H7 (cell line): Measurements from ENCODE around the gene CAVIN3. TPM values are rescaled to one million over a fixed set of nuclear protein-coding genes. Genes with fewer than 3 reads are reported as not detected.
A peak's percentile ranks its signal among the peaks of the same experiment; 100 is the strongest.

Source experiments
- DNase-seq: peaks from one replicate; pipeline ENCODE4 v3.0.0; 2012
- H3K27me3 ChIP-seq: 2 replicates; pipeline ENCODE4 v1.6.0; 2011; ENCODE audit warnings: mild to moderate bottlenecking, low read length; ENCODE audit not compliant: control insufficient read depth, insufficient read depth
- H3K36me3 ChIP-seq: replicated peaks from 2 replicates; pipeline ENCODE4 v1.5.1; 2011; ENCODE audit warnings: low read length; ENCODE audit not compliant: control insufficient read depth, insufficient read depth
- H3K4me3 ChIP-seq: 2 replicates; pipeline ENCODE4 v1.5.1; 2011; ENCODE audit warnings: low read depth, mild to moderate bottlenecking, control low read depth, low read length, moderate library complexity; ENCODE audit not compliant: insufficient read depth
- total RNA-seq: library from RNA; depleted of rRNA; stranded (reverse); fragments of >200 nt; shearing (Covaris generic); gene quantifications from 2 replicates; pipeline ENCODE4 v1.2.3, GENCODE V29; 2014; rRNA removed

CAVIN3 gene
- total RNA-seq = 93.4 and 179 TPM in 2 replicates

GRCh38 chr11:6320411-6321155 lies at the start of gene CAVIN3:
TSS of gene CAVIN3 (minus strand) at chr11:6320501. CDS start at chr11:6320476, 25 bp downstream.
- Histone ChIP-seq H3K36me3 (no peaks in the 10 kb centered on the region), H3K27me3 (no peaks in the 10 kb centered on the region), H3K4me3 (peak within 1 kb of the TSS; percentile 86)
- DNase-seq = peak; percentile 83

- H3K4me3 ChIP-seq = no peak overlapping the region
- H3K36me3 ChIP-seq = no peaks in the 10 kb centered on the region
- H3K27me3 ChIP-seq = no peaks in the 10 kb centered on the region
- no peak for DNase-seq
Measured at GRCh38 chr11:6365659-6366058, 45.4 kb upstream of the CAVIN3 start.

GRCh38 chr11:6362873-6363678 lies 42.8 kb upstream of the CAVIN3 start:
- H3K27me3 ChIP-seq = no peaks in the 10 kb centered on the region; the same call in 1 of the 2 replicates
- no peak overlapping the region for H3K4me3 ChIP-seq
- DNase-seq = peak; percentile 72
- H3K36me3 ChIP-seq = no peaks in the 10 kb centered on the region

- H3K4me3 ChIP-seq = no peak overlapping the region
- no peaks in the 10 kb centered on the region for H3K36me3 ChIP-seq
- DNase-seq = no peak
Measured at GRCh38 chr11:6362185-6362872, 42.0 kb upstream of the CAVIN3 start.

GRCh38 chr11:6360183-6360582 lies 39.9 kb upstream of the CAVIN3 start:
- no peak overlapping the region for H3K4me3 ChIP-seq
- H3K36me3 ChIP-seq = no peaks in the 10 kb centered on the region
- no peaks in the 10 kb centered on the region; the same call in 1 of the 2 replicates for H3K27me3 ChIP-seq
- DNase-seq = no peak

More at GRCh38 chr11:6362185-6362872, 42.0 kb upstream of the CAVIN3 start:
- H3K27me3 ChIP-seq = no peaks in the 10 kb centered on the region; the same call in 1 of the 2 replicates

- Histone ChIP-seq H3K36me3 (no peaks in the 10 kb centered on the region), H3K27me3 (no peaks in the 10 kb centered on the region; the same call in 1 of the 2 replicates), H3K4me3 (no peak overlapping the region)
- no peak for DNase-seq
Measured at GRCh38 chr11:6357222-6357621, 36.9 kb upstream of the CAVIN3 start.

GRCh38 chr11:6356503-6357055 lies 36.3 kb upstream of the CAVIN3 start:
- no peak overlapping the region for H3K4me3 ChIP-seq
- H3K36me3 ChIP-seq = no peaks in the 10 kb centered on the region
- H3K27me3 ChIP-seq = no peaks in the 10 kb centered on the region; the same call in 1 of the 2 replicates
- DNase-seq = no peak

GRCh38 chr11:6354651-6355485 lies 34.6 kb upstream of the CAVIN3 start:
- no peak for DNase-seq
- no peak overlapping the region for H3K4me3 ChIP-seq
- no peaks in the 10 kb centered on the region; the same call in 1 of the 2 replicates for H3K27me3 ChIP-seq
- no peaks in the 10 kb centered on the region for H3K36me3 ChIP-seq

GRCh38 chr11:6353367-6353987 lies 33.2 kb upstream of the CAVIN3 start:
- Histone ChIP-seq H3K27me3 (no peaks in the 10 kb centered on the region), H3K4me3 (no peak overlapping the region), H3K36me3 (no peaks in the 10 kb centered on the region)
- peak; percentile 86 for DNase-seq

GRCh38 chr11:6351782-6352382 lies 31.6 kb upstream of the CAVIN3 start:
- Histone ChIP-seq H3K4me3 (no peak overlapping the region), H3K27me3 (no peaks in the 10 kb centered on the region), H3K36me3 (no peaks in the 10 kb centered on the region)
- DNase-seq = no peak

- no peak for DNase-seq
- H3K36me3 ChIP-seq = no peaks in the 10 kb centered on the region
- no peaks in the 10 kb centered on the region for H3K27me3 ChIP-seq
- H3K4me3 ChIP-seq = no peak overlapping the region
Measured at GRCh38 chr11:6350486-6350885, 30.2 kb upstream of the CAVIN3 start.

GRCh38 chr11:6350043-6350442 lies 29.7 kb upstream of the CAVIN3 start:
- no peaks in the 10 kb centered on the region for H3K36me3 ChIP-seq
- H3K27me3 ChIP-seq = no peaks in the 10 kb centered on the region
- no peak for DNase-seq
- no peak overlapping the region for H3K4me3 ChIP-seq

GRCh38 chr11:6345366-6345765 lies 25.1 kb upstream of the CAVIN3 start:
- no peak for DNase-seq
- Histone ChIP-seq H3K36me3 (no peaks in the 10 kb centered on the region), H3K27me3 (no peaks in the 10 kb centered on the region), H3K4me3 (no peak overlapping the region)
